Activated CD4-positive, alpha-beta T cell treated with anti-CD3 and anti-CD28 coated beads for 48 hours (primary cell): ENCODE results near the gene ADGRL3.
"Not testable (repeated sequence)": the region's sequence is repeated elsewhere in the genome, so short reads cannot be mapped to it uniquely, and the experiment has no call there.

ENCODE experiments used
- DNase-seq: peaks from one replicate; pipeline ENCODE4 v3.0.0-alpha.2; 2020

Gene ADGRL3

GRCh38 chr4:61665649-61666048 lies 465.5 kb downstream of the ADGRL3 start:
- no peak for DNase-seq

GRCh38 chr4:61666244-61666643 lies 466.1 kb downstream of the ADGRL3 start:
- no peak for DNase-seq

- DNase-seq = no peak
Measured at GRCh38 chr4:61671599-61671998, 471.5 kb downstream of the ADGRL3 start.

GRCh38 chr4:61675464-61675863 lies 475.3 kb downstream of the ADGRL3 start:
- DNase-seq = no peak

- DNase-seq = no peak
Measured at GRCh38 chr4:61678297-61678696, 478.2 kb downstream of the ADGRL3 start.

GRCh38 chr4:61693520-61693919 lies 493.4 kb downstream of the ADGRL3 start:
- no peak for DNase-seq

- DNase-seq = no peak
Measured at GRCh38 chr4:61714387-61714911, 514.3 kb downstream of the ADGRL3 start.

GRCh38 chr4:61716426-61716825 lies 516.3 kb downstream of the ADGRL3 start:
- no peak for DNase-seq

- no peak for DNase-seq
Measured at GRCh38 chr4:61723492-61723891, 523.4 kb downstream of the ADGRL3 start.

GRCh38 chr4:61727286-61727685 lies 527.2 kb downstream of the ADGRL3 start:
- no peak for DNase-seq

GRCh38 chr4:61734409-61734808 lies 534.3 kb downstream of the ADGRL3 start:
- DNase-seq = no peak

GRCh38 chr4:61739887-61740286 lies 539.8 kb downstream of the ADGRL3 start:
- DNase-seq = no peak

GRCh38 chr4:61740886-61741285 lies 540.8 kb downstream of the ADGRL3 start:
- DNase-seq = no peak

GRCh38 chr4:61741327-61742096 lies 541.4 kb downstream of the ADGRL3 start:
- DNase-seq = no peak

- no peak for DNase-seq
Measured at GRCh38 chr4:61750810-61751209, 550.7 kb downstream of the ADGRL3 start.

- no peak for DNase-seq
Measured at GRCh38 chr4:61752617-61753016, 552.5 kb downstream of the ADGRL3 start.

GRCh38 chr4:61753739-61754138 lies 553.6 kb downstream of the ADGRL3 start:
- no peak for DNase-seq

GRCh38 chr4:61756937-61757336 lies 556.8 kb downstream of the ADGRL3 start:
- not testable (repeated sequence) for DNase-seq

- not testable (repeated sequence) for DNase-seq
Measured at GRCh38 chr4:61757983-61758382, 557.9 kb downstream of the ADGRL3 start.

GRCh38 chr4:61758596-61758995 lies 558.5 kb downstream of the ADGRL3 start:
- DNase-seq = not testable (repeated sequence)

- not testable (repeated sequence) for DNase-seq
Measured at GRCh38 chr4:61759245-61759644, 559.1 kb downstream of the ADGRL3 start.

- DNase-seq = not testable (repeated sequence)
Measured at GRCh38 chr4:61759885-61760284, 559.8 kb downstream of the ADGRL3 start.

GRCh38 chr4:61760820-61761219 lies 560.7 kb downstream of the ADGRL3 start:
- no peak for DNase-seq

- DNase-seq = no peak
Measured at GRCh38 chr4:61762722-61763627, 562.8 kb downstream of the ADGRL3 start.
